ELF-1 (cell line): ENCODE measurements around the gene CEP44.
"Not testable (repeated sequence)": the region's sequence is repeated elsewhere in the genome, so short reads cannot be mapped to it uniquely, and the experiment has no call there.

Experiments
- DNase-seq: peaks from one replicate; pipeline ENCODE4 v3.0.0-alpha.2; 2016; ENCODE audit warnings: low read depth, low spot score

Gene CEP44

DNA sequence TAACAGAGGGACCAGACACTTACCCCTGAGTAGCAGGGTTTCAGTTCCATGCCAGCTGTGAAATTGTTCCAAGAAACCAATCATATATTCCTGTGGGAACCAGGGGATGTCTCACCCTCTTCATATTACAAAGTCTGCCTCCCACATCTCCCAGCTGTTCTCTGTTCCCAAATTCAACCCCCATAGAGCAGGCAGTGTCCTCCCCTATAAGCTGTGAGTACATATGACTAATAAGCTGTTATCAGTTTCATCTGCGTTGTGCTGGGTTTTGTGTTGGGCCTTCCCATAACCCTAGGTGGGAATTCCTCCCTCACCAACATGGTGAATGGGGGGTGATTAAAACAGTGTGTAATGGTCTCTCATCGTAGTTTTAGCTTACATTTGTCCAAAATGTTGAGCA is 41.0 kb downstream of the CEP44 start:
- no peak for DNase-seq

DNA sequence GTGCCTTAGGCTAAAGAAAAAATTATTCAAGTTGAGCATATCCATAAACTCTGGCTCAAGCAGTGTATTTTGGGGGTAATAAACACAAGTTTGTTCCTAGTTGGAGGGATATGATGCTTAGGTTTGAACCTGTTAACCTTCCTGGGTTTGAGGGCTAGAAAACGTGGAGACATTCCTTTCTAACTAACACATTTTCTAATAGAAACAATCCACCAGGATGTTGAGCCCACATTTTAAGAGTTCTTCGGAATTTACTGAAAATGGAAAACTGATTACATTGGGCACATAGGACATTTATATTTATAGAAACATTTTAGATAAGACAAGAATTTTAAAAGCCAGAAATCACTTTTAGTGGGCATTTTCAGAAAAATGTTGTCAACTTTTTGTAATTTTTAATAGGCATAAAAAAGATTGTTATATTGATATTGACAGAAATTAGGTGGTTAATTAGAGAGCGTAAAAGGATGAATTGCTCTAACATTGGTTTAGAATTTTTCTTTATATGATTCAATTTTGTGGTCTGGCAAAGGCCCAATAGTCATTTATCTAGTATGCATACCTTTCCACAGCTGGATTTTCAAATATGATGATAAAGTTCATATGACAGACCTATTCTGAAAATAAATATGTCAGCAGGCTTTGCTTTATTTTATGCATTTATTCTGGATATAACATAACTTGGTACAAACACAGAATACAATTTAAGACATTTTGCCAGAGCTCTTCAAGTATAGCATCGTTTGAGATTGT is 49.2 kb downstream of the CEP44 start:
- DNase-seq, result no peak

DNA sequence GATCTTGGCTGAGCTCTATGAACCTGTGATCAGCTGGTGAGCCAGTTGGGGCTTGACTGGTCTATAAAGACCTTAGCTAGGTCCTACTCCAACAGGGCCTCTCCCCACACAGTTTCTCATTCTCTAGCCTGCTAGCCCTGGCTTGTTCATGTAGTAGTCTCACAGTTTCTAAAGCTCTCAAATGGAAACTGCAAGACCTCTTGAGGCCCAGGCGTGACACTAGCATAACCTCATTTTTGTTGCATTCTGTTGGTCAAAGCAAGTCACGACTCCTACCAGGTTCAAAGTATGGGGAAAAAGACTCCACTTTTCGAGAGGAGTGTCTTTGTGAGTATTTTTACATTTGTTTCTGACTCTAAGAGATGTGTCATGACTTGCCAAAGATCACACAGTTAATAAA is 50.9 kb downstream of the CEP44 start:
- no peak for DNase-seq

DNA sequence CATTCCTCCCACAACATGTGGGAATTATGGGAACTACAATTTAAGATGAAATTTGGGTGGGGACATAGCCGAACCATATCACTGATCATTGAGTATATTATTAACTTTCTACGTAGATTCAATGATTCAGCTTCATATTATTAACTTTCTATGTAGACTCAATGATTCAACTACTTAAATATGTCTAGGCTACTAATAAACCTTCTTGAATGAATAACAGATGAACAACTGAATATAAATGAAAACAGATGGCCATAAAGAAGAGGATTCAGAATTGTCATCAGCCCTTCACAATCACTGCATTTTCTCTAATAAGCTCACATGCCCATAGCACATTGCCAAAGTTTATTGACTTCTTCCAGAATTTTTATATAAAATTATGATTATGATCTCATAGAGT is 57.0 kb downstream of the CEP44 start:
- DNase-seq, result no peak

DNA sequence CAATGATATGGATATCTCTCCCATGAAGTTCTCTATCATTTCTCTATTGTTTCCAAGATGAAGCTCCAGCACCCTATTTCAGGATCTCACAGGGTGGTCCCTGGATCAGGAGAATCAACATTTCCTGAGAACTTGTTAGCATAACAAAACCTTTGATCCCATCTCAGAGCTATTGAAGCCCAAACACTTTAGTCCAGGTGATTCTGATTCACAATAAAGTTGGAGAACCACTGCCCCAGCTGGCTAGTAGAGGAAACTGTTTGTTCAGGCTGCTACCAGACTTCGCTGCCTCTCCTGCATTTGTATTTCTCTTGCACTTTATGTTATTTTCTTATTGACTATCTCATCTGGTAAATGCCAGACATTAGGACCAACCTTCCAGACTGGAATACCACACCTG is 65.4 kb downstream of the CEP44 start:
- DNase-seq, result no peak

DNA sequence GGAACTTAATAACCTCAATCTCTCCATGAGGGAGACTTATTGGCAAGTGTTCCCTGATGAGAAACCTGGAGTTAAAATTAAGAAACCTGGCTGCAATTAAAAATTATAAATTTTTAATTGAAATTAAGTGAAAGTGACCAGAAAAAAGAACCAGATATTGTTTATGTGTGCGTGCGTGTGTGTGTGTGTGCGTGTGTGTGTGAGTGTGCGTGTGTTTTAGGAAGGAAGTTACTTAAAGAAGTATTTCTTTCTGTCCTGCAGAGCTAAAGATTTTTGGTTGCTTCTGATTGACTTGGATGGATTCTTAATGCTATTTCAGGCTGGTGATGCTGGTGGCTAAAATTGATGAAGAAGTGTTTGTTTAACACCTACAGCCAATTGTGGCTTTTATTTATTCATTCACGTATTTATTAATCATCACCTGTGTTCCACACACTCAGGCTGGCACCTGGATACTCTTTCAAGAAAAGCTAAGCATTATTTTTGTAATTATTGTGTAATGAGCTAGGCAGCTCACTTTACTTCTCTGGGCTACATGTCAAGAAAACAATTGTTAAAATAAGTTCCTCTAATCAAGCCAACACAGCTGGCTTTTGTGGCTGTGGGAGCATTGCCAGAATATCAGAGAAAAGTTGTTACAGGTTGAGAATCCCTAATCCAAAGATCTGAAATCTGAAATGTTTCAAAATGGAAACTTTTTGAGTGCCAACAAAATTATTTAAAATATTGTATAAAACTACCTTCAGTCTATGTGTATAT is 68.5 kb downstream of the CEP44 start:
- DNase-seq, result no peak

DNA sequence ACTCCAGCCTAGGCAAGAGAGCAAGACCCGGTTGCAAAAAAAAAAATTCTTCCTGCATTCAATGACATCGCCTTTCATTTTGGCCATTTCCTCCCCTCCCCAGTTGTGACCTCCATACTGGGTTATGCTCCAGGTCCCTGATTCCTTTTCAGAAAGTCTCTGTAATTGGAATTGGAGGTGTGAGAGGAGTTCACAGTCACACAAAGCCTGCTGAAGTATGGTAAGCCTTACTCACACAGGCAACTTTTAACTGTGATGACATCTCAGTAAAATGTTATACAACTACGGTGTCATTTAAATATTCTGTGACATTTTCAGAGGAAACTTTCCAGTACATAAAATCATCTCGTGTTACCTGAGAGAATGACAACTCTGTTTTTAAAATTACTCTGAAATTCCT is 73.6 kb downstream of the CEP44 start:
- DNase-seq, result no peak

DNA sequence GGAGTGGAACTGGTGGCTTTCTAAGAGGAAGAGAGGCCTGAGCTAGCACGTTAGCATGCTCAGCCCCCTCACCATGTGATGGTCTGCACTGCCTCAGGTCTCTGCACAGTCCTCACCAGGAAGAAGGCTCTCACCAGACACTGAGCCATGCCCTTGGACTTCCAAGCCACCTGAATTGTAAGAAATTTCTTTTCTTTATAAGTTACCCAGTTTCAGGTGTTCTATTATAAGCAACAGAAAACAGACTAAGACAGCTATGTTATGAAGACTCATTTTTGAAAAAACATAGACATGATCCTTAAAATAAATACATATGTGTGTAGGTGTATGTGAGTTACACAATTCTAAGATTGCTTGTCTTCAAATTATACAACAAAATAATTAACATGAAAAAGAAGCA is 74.7 kb downstream of the CEP44 start:
- no peak for DNase-seq

DNA sequence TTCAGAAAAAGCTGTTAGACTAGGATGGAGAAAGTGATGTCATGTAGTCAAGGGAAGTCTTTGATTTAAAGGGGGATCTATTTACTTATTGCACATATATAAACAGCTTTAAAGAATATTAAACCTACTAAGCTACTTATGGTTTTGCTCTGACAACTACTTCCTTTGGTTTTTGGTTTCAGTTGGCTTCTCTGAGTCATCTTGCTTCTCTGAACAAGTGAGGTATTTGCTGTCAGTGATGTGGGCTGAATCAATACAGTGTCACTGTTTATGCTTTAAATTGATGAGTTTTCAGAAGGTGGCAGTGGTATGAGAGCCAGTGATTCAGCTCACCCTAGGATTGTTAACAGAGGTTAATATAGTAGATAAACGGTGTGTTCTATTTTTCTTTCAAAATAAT is 75.1 kb downstream of the CEP44 start:
- no peak for DNase-seq

DNA sequence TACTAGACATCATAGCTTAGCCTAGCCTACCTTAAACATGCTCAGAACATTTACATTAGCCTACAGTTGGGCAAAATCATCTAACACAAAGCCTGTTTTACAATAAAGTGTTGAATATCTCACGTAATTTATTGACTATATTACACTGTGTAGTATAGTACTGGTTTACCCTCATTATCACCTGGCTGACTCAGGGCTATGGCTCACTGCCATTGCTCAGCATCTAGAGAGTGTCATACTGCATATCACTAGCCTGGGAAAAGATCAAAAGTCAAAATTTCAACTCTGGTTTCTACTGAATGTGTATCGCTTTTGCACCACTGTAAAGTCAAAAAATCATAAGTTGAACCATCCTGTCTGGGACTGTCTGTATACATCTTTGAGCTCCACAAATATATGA is 78.6 kb downstream of the CEP44 start:
- DNase-seq, result no peak

DNA sequence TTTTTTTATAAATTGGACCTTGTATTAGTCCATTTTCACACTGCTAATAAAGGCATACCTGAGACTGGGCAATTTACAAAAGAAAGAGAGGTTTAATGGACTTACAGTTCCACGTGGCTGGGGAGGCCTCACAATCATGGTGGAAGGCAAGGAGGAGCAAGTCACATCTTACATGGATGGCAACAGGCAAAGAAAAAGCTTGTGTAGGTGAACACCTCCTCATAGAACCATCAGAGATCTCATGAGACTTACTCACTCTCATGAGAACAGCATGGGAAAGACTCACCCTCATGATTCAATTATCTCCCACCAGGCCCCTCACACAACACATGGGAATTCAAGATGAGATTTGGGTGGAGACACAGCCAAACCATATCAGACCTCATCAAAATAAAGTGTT is 80.1 kb downstream of the CEP44 start:
- not testable (repeated sequence) for DNase-seq

DNA sequence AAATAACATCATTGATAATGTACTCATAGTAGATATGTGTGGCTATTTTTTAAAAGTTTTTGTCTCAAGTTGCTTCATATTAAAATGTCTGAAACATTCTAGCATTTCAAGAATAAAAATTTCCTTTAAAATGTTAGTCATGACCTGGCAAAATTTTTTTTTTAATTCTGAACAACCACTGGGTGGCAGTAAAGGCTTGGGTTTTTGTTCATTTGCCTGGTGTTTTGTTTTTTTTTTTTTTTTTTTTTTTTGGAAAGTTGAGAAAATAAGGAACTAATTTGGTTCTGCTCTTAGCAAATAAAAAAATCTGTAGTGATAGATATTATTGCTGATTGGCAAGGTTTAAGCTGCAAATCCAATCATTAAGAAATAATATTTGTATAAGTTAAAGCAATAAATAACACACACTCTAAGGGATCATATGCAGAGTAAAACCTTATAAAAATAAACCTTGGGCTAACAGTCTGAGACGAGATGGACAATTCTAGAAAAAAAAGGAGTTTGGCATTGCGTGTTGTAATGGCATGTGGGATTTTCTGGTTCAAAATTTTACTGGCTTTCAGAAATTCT is 81.4 kb downstream of the CEP44 start:
- peak; percentile 28 for DNase-seq

DNA sequence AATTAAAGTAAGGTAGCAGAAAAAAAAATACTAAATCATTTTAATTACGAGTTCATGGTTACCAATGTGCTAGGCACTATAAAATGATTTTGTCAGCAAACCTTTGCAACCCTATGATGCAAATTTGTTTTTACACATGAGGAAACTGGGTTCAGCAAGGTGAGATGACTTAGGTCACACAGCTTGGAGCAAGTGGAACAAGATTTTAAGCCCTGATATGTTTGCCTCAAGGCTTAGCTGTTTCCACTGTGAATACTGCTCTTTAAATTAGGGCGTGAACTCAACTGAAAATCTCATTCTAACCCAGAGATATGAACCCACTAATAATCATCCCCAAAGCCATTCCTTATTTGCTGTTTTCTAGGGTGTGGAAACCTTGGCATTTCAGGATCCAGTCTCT is 86.3 kb downstream of the CEP44 start:
- no peak for DNase-seq

DNA sequence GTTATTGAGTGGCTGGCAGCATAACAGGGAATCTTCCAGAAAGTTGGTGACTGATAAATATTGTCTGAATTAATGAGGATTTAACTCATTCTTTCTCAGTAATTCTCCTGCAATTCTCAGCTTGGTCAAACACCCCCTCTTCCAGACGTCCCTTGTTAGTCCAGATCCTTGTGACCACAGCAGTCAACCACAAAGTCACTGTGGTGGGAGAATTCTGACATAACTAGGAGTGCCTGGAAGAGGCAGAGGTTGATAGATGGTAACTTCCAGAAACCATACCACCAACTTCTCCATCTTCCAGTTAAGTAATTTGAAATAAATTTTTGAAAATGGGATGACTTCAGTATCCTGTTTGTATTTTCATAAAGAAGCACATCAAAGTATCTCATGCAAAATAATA is 90.1 kb downstream of the CEP44 start:
- no peak for DNase-seq

DNA sequence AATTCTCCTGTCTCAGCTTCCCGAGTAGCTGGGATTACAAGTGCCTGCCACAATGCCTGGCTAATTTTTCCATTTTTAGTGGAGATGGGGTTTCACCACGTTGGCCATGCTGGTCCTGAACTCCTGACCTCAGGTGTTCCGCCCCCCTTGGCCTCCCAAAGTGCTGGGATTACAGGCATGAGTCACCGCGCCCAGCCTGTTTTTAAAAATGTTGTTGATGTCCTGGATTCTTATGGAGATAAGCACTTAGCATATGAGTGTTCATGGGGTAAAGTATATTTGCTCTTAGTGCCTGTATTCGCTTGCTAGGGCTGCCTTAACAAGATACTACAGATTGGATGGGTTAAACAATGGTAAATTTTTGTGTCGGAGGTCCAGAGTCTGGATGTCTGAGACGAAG is 91.7 kb downstream of the CEP44 start:
- peak; percentile 27 for DNase-seq

DNA sequence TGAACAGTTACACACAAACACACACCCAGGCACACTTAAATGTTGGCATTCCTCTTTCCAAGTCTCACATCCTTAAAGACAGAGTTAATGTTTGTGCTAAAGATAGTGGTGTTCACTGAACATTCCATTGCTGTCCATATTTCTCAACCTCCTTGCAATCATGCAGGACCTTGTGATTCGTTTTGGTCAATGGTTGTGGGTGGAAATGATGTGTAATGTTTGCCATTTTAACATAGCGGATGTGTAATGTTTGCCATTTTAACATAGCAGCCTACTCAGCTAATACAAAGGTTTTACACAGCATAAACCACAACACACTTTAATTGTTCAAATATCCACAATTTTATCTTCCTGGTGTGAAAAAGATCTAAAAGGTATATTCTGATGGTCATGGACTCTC is 93.9 kb downstream of the CEP44 start:
- no peak for DNase-seq

DNA sequence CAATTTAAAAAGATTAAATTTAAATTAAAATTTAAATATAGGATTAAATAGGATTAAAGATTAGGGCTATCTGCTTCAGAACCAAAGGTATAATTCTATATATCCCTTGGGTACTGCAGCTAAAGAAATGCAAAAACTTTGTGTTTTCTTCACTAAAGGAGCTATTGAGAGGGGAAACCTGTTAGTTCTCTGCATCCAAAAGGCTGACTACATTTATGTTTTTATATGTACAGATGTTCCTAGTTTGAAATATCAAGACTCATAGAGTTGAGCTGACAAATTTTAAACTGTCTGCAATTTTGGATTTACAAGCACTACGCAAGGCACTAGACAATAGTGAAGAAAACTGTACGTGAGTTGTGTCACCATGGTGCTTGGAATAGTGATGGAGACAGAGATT is 95.2 kb downstream of the CEP44 start:
- DNase-seq, result no peak

DNA sequence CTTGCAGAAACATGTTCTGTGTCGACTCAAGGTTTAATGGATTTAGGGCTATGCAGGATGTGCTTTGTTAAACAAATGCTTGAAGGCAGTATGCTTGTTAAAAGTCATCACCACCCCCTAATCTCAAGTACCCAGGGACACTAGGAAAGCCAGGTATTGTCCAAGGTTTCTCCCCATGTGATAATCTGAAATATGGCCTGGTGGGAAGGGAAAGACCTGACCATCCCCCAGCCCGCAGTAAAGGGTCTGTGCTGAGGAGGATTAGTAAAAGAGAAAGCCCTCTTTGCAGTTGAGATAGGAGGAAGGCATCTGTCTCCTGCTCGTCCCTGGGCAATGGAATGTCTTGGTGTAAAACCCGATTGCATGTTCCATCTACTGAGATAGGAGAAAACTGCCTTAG is 96.5 kb downstream of the CEP44 start:
- peak; percentile 75 for DNase-seq

DNA sequence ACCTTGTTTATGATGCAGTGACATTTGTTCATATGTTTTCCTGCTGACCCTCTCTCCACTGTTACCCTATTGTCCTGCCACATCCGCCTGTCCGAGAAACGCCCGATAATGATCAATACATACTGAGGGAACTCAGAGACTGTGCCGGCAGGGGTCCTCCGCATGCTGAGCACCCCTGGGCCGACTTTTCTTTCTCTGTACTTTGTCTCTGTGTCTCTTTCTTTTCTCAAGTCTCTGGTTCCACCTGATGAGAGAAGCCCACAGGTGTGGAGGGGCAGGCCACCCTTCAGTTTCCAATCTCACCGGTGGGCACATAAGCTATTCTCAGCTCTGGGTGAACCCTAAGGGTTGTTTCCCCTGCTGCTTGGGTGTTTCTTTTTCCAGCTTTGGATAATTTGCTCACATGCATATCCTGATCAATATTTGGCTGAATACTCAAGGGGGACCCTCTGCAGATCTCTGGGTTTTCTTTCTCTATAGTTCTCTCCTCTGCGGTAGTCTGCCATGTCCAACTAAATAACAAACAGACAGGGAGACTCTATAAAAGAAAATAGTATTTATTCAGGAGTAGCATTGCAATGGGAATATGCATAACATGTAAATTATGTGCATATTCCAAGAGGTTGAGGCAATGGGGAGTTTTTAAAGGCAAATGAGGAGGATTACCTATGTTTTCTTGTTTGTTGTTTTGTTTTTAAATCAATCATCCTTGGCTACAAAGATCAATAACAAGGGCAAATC is 97.2 kb downstream of the CEP44 start:
- DNase-seq, result peak; percentile 60

DNA sequence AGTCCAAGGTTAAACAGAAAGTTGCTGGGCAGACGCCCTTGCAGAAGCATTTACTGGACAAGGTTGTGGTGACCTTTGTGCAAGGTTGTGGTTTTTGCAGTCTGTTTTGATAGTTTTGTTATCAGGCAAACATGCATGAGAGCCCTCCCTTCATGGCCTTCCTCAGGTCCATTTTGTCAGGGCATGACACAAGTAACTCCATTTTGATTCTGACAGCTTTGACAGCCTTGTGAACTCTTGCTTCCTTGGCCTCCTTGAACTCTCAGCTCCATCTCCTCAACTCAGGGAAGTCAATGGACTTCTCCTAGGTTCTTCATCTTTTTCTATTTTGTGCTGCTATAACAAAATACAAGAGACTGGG is 97.7 kb downstream of the CEP44 start:
- no peak for DNase-seq
